GM12875 (cell line): ENCODE data around the gene CLK4.
A peak's percentile ranks its signal among the peaks of the same experiment; 100 is the strongest.

Experiments used
- H3K4me3 ChIP-seq: one replicate; pipeline ENCODE4 v1.5.1; 2011; ENCODE audit warnings: low read depth, low read length, control low read depth
- TF ChIP-seq, protein P1 (sequence below): IDR thresholded peaks from 2 replicates; pipeline ENCODE4 v1.5.1; 2011; ENCODE audit warnings: low read depth, mild to moderate bottlenecking, control low read depth, inconsistent platforms, low read length, moderate library complexity, borderline replicate concordance; ENCODE audit not compliant: insufficient read depth

The CLK4 gene

DNA sequence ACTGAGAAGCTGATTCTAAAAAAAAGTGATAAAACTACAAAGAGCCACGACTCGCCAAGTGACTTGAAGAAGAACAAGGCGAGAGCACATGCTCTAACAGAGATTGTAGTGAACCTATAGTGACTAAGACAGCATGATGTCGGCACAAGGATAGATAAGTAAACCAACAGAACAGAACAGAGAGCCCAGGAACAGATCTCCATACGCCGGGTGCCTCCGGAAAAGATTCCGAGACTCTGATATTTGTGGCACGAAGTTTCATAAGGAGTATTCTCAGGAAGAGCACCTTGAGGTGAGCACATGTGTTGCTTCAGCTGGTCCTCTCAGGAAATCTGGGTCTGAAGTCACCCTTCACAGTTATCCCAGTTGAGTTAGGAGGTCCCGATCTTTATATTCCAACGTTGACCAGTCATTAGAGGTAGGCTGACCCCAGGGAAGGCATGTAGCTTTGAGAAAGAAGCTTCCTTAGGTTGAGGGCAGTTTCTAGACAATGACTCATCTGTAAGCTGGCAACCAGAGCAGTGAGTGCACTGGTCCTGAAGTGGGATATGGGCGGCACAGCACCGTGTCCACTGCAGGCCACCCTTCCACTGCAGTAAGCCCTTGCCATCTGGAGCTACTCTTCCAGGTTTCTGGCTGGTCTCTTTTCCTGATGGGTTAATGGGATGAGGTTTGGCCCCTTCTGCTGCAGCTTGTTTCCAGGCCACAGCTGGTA is 13.6 kb upstream of the CLK4 start:
- TF ChIP-seq, protein P1, sequence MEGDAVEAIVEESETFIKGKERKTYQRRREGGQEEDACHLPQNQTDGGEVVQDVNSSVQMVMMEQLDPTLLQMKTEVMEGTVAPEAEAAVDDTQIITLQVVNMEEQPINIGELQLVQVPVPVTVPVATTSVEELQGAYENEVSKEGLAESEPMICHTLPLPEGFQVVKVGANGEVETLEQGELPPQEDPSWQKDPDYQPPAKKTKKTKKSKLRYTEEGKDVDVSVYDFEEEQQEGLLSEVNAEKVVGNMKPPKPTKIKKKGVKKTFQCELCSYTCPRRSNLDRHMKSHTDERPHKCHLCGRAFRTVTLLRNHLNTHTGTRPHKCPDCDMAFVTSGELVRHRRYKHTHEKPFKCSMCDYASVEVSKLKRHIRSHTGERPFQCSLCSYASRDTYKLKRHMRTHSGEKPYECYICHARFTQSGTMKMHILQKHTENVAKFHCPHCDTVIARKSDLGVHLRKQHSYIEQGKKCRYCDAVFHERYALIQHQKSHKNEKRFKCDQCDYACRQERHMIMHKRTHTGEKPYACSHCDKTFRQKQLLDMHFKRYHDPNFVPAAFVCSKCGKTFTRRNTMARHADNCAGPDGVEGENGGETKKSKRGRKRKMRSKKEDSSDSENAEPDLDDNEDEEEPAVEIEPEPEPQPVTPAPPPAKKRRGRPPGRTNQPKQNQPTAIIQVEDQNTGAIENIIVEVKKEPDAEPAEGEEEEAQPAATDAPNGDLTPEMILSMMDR: no peak
- H3K4me3 ChIP-seq: no peak overlapping the region

- TF ChIP-seq, protein P1: no peak
- no peak overlapping the region for H3K4me3 ChIP-seq
These were observed 10.7 kb upstream of the CLK4 start for GRCh38 chr5:178637356-178638074.

DNA sequence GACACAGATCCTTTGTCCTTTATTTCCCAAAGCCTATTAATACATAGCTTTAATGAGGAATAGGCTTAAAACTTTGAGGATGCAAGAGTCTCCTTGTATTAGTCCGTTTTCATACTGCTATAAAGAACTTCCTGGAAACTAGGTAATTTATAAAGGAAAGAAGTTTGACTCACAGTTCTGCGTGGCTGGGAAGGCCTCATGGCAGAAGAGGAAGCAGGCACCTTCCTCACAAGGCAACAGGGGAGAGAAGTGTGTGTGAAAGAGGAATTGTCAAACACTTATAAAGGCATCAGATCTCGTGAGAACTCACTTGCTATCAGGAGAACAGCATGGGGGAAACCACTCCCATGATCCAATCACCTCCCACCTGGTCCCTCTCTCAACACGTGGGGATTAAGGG is 5.4 kb upstream of the CLK4 start:
- TF ChIP-seq, protein P1: no peak
- no peak overlapping the region for H3K4me3 ChIP-seq

- H3K4me3 ChIP-seq: no peak overlapping the region
- TF ChIP-seq, protein P1: no peak
These were observed 4.1 kb upstream of the CLK4 start for GRCh38 chr5:178630951-178631350.

DNA sequence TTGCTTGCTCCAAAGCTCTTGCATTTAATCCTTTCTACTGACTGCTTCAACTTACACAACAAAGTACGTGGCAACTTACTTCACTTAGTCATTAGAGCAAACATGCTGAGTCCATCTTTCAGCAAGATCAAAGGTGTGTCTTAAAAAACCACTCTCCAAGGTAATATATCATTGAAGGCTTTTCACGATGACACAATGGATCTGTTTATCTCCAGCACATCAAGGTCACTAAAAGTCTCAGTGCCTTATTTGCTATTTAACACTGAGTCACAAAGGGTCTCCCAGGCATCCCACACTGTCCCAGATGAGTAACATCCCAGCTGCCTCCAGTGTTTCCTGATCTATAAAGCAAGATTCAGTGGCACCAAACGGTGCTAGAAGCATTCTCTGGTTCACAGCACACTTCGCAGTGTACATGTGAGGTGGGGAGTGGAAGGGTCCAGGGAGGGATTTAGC is 3.7 kb upstream of the CLK4 start:
- H3K4me3 ChIP-seq: no peak overlapping the region
- TF ChIP-seq, protein P1: no peak

DNA sequence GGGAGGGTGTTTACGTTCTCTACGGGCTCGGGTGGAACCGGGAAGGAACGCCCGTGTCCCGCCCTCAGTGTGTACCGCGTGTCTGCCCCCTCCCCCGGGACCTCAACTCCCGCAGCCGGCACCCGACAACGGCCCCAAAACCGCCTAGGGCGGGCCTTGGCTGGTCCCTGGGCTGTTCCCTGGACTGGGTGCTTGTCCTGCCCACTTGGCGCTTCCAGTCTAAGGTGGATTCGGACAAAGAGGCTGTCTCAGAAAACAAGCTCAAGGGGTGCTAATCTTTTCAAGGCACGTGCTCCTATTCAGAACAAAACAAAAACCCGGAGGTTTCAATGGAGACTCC is 379 bp upstream of the CLK4 start:
- H3K4me3 ChIP-seq: peak overlapping the region; percentile 89
- TF ChIP-seq, protein P1: no peak
